Activated CD8-positive, alpha-beta memory T cell treated with anti-CD3 and anti-CD28 coated beads for 48 hours (primary cell): ENCODE results near the gene RPS27.

Experiments
- DNase-seq, 3 experiments: peaks; one replicate each; pipeline ENCODE4 v3.0.0-alpha.2; 2020; ENCODE audit warnings: low read depth in 2 of 3, low spot score in 2 of 3

RPS27 gene

GRCh38 chr1:153990468-153991150 is at the start of gene RPS27:
TSS of gene RPS27 (plus strand) at chr1:153990762. CDS start at chr1:153990797, 35 bp downstream.
- peak; percentile 67 to 71 (median 69) for DNase-seq

- DNase-seq, result no peak
Observed at GRCh38 chr1:153941826-153942725, 48.5 kb upstream of the RPS27 start.

- DNase-seq, result no peak
Observed at GRCh38 chr1:153942766-153943549, 47.6 kb upstream of the RPS27 start.

GRCh38 chr1:153944005-153944826 is 46.3 kb upstream of the RPS27 start:
- DNase-seq, result no peak

- no peak for DNase-seq
Observed at GRCh38 chr1:153944827-153945117, 45.8 kb upstream of the RPS27 start.

- DNase-seq, result peak; percentile 57 to 62 (median 61)
Observed at GRCh38 chr1:153945131-153945794, 45.3 kb upstream of the RPS27 start.

- DNase-seq, result peak in 2 of 3 experiments; percentile 42 to 56
Observed at GRCh38 chr1:153945795-153946621, 44.6 kb upstream of the RPS27 start.

- peak; percentile 64 to 69 (median 64) for DNase-seq
Observed at GRCh38 chr1:153946622-153947241, 43.8 kb upstream of the RPS27 start, which contains the start of gene DENND4B. TSS of gene DENND4B (minus strand) at chr1:153946718. CDS start at chr1:153944374, 2,344 bp downstream.

GRCh38 chr1:153951183-153951582 is 39.4 kb upstream of the RPS27 start:
- no peak for DNase-seq

- no peak for DNase-seq
Observed at GRCh38 chr1:153951801-153952200, 38.8 kb upstream of the RPS27 start.

- no peak for DNase-seq
Observed at GRCh38 chr1:153953859-153954365, 36.6 kb upstream of the RPS27 start.

- no peak for DNase-seq
Observed at GRCh38 chr1:153954826-153955225, 35.7 kb upstream of the RPS27 start.

- DNase-seq, result no peak
Observed at GRCh38 chr1:153956997-153957715, 33.4 kb upstream of the RPS27 start.

GRCh38 chr1:153957744-153958110 is 32.8 kb upstream of the RPS27 start:
- DNase-seq, result peak in 2 of 3 experiments; percentile 14 to 40

GRCh38 chr1:153958111-153958960 is 32.2 kb upstream of the RPS27 start, which contains the start of gene CRTC2:
TSS of gene CRTC2 (minus strand) at chr1:153958612. CDS start at chr1:153958497, 115 bp downstream.
- peak; percentile 86 to 91 (median 87) for DNase-seq

GRCh38 chr1:153958961-153959260 is 31.7 kb upstream of the RPS27 start:
- no peak for DNase-seq

GRCh38 chr1:153959454-153959853 is 31.1 kb upstream of the RPS27 start:
- DNase-seq, result no peak
